ENCODE measurements around the gene IL3.

GRCh38 chr5:132065351-132065937 is 5.0 kb downstream of the IL3 start:
- TF ChIP-seq, protein P1, sequence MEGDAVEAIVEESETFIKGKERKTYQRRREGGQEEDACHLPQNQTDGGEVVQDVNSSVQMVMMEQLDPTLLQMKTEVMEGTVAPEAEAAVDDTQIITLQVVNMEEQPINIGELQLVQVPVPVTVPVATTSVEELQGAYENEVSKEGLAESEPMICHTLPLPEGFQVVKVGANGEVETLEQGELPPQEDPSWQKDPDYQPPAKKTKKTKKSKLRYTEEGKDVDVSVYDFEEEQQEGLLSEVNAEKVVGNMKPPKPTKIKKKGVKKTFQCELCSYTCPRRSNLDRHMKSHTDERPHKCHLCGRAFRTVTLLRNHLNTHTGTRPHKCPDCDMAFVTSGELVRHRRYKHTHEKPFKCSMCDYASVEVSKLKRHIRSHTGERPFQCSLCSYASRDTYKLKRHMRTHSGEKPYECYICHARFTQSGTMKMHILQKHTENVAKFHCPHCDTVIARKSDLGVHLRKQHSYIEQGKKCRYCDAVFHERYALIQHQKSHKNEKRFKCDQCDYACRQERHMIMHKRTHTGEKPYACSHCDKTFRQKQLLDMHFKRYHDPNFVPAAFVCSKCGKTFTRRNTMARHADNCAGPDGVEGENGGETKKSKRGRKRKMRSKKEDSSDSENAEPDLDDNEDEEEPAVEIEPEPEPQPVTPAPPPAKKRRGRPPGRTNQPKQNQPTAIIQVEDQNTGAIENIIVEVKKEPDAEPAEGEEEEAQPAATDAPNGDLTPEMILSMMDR (IDR thresholded peaks at IDR 0.05): no peak
- no peak for TF ChIP-seq POLR2A (IDR thresholded peaks at IDR 0.05)
- TF ChIP-seq EP300 (IDR thresholded peaks at IDR 0.05): no peak
